ENCODE measurements around the gene RXFP2.
A peak's percentile ranks its signal among the peaks of the same experiment; 100 is the strongest.

Gene RXFP2

GRCh38 chr13:31846182-31846938, 107.0 kb downstream of the RXFP2 start:
- no peaks in the 10 kb centered on the region for H3K36me3 Mint-ChIP-seq
- H3K4me1 Mint-ChIP-seq: peaks cover 4% of the 10 kb centered on the region
- H3K27ac Mint-ChIP-seq: no peak overlapping the region
- H3K27me3 Mint-ChIP-seq: peaks cover 34% of the 10 kb centered on the region
- peak overlapping the region; percentile 71 for H3K4me3 Mint-ChIP-seq
- H3K9me3 Mint-ChIP-seq: no peaks in the 10 kb centered on the region

DNA sequence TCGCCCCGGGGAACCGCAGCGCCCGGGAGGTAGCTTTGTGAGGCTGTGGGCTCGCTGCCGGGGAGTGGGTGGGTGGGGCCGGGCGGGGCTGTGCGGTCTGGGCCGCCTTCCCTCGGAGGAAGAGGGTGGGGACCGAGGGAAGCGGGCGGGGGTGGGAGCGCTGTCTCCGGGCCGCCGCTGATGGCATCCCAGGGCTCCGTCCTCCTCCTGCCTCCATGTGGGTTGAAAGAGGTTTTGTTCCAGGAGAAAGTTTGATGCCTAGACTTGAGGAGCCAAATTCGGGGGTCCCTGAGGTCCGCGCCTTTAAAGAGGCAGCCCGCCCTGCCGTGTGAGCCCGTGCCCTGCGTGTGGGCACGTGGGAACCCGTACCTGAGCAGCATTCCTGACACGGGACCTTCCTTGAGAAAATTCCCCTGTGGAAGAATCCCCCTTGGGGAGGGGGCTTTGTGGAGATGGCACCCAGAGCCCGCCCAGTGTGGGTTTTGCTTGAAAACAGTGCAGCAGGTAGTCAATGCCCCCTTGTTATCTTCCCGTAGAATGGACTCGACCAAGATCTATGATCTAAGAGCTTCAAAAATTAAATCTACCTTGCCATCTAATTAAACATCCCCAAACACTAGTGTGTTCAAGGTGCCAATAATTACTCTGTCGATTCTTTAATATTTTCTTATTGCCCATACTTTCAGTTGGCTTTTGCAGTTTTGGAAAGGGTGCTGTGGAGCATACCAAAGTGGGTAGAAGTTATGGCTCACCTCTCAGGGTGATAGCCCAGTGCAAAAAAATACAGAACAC, 107.8 kb downstream of the RXFP2 start:
- no peak overlapping the region for H3K27ac Mint-ChIP-seq
- no peaks in the 10 kb centered on the region for H3K36me3 Mint-ChIP-seq
- H3K4me1 Mint-ChIP-seq: peaks cover 4% of the 10 kb centered on the region
- peak overlapping the region; percentile 41 for H3K4me3 Mint-ChIP-seq
- no peaks in the 10 kb centered on the region for H3K9me3 Mint-ChIP-seq
- peaks cover 34% of the 10 kb centered on the region for H3K27me3 Mint-ChIP-seq

DNA sequence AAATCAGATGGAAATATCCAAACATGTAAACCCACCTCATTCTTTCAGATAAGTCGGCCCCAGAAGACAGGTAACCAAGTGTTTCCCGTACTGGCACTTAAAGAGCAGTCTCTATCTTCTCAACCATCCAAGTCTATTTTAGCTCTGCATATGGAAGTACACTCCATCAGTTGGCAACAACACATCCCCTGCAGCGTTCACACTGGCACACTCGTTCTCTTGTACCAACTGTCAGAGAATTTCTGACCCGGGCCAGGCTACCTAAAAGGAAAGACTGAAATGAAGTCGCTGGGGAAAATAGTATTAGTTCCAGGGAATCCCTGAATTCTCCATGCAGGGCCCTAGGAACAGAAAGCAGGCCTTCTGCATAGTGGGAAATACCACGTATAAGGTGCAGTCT, 109.3 kb downstream of the RXFP2 start:
- Mint-ChIP-seq H3K4me1 (peaks cover 4% of the 10 kb centered on the region), H3K4me3 (no peak overlapping the region), H3K27ac (no peak overlapping the region), H3K9me3 (no peaks in the 10 kb centered on the region), H3K27me3 (peaks cover 33% of the 10 kb centered on the region), H3K36me3 (no peaks in the 10 kb centered on the region)

GRCh38 chr13:31849206-31849605, 109.9 kb downstream of the RXFP2 start:
- Mint-ChIP-seq H3K9me3 (no peaks in the 10 kb centered on the region), H3K27me3 (peaks cover 30% of the 10 kb centered on the region), H3K4me1 (peaks cover 4% of the 10 kb centered on the region), H3K36me3 (no peaks in the 10 kb centered on the region), H3K27ac (no peak overlapping the region), H3K4me3 (no peak overlapping the region)

- H3K4me1 Mint-ChIP-seq: peaks cover 4% of the 10 kb centered on the region
- H3K36me3 Mint-ChIP-seq: no peaks in the 10 kb centered on the region
- no peaks in the 10 kb centered on the region for H3K9me3 Mint-ChIP-seq
- H3K27me3 Mint-ChIP-seq: peaks cover 22% of the 10 kb centered on the region
- no peak overlapping the region for H3K4me3 Mint-ChIP-seq
- no peak overlapping the region for H3K27ac Mint-ChIP-seq
These were observed 110.8 kb downstream of the RXFP2 start for GRCh38 chr13:31850041-31850555.

DNA sequence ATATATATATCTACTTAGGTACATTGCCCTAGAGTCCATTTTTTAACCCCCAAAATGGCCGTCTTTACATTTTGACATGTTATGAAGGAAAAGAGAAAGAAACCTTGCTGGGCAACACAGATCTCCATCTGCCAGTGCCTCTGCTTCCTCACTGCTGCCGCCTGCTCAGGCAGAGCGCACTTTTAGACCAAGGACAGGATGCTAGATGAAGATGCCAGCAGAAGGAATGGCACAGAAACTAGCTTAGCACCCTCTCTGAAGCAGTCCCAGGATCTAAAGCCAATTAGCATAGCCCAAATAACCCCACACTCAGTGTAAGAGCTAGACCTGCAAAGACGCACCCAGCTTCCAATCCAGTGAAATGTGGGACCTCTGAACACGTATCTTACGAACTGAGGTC, 111.9 kb downstream of the RXFP2 start:
- no peak overlapping the region for H3K27ac Mint-ChIP-seq
- no peak overlapping the region for H3K4me3 Mint-ChIP-seq
- peaks cover under 1% of the 10 kb centered on the region for H3K4me1 Mint-ChIP-seq
- no peaks in the 10 kb centered on the region for H3K9me3 Mint-ChIP-seq
- H3K27me3 Mint-ChIP-seq: peaks cover 18% of the 10 kb centered on the region
- H3K36me3 Mint-ChIP-seq: no peaks in the 10 kb centered on the region
